ENCODE data around the gene DACT2. TPM values are rescaled to one million over a fixed set of nuclear protein-coding genes. Genes with fewer than 3 reads are reported as not detected.
"Not testable (repeated sequence)": the region's sequence is repeated elsewhere in the genome, so short reads cannot be mapped to it uniquely, and the experiment has no call there.

The DACT2 gene
- total RNA-seq, 1 experiment from 2014 or later = 21.1 TPM

DNA sequence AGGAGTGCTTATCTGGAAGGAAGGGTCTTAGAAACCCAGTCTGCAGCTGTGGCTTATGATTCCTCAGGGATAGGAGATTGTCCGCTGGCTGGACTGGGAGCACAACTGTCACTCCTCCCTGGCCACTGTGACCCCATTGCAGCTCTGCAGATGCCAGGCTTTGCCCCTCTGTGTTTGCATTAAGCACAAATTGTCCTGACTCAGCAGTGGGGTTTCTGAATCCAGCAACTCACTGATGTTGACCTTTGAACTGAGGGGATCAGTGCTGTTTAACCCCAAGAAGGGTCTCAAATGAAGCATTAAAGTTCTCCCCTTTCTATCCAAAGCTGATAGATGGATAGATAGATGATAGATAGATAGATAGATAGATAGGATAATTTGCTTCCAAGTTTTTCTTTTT, 29.5 kb downstream of the DACT2 start:
- Histone ChIP-seq H3K4me1 (no peaks in the 10 kb centered on the region), H3K36me3 (ENCODE audit: control insufficient read depth, insufficient read depth, low read length) (no peaks in the 10 kb centered on the region), H3K9me3 (no peaks in the 10 kb centered on the region), H3K27me3 (replicated peaks; ENCODE audit: control insufficient read depth, insufficient read depth, low read length) (no peaks in the 10 kb centered on the region), H3K4me3 (ENCODE audit: low read depth, low read length) (no peak overlapping the region)
- intact Hi-C loops (cut with micrococcal nuclease; ENCODE audit: unreplicated experiment) = no loop called here
- TF ChIP-seq, protein P1, sequence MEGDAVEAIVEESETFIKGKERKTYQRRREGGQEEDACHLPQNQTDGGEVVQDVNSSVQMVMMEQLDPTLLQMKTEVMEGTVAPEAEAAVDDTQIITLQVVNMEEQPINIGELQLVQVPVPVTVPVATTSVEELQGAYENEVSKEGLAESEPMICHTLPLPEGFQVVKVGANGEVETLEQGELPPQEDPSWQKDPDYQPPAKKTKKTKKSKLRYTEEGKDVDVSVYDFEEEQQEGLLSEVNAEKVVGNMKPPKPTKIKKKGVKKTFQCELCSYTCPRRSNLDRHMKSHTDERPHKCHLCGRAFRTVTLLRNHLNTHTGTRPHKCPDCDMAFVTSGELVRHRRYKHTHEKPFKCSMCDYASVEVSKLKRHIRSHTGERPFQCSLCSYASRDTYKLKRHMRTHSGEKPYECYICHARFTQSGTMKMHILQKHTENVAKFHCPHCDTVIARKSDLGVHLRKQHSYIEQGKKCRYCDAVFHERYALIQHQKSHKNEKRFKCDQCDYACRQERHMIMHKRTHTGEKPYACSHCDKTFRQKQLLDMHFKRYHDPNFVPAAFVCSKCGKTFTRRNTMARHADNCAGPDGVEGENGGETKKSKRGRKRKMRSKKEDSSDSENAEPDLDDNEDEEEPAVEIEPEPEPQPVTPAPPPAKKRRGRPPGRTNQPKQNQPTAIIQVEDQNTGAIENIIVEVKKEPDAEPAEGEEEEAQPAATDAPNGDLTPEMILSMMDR (IDR thresholded peaks at IDR 0.05; ENCODE audit: insufficient read depth in 1 of 2, low read depth in 1 of 2, low read length in 1 of 2, severe bottlenecking in 1 of 2, unreplicated experiment in 1 of 2) = no peak
- Mint-ChIP-seq H3K9me3 (ENCODE audit: unreplicated experiment) (no peaks in the 10 kb centered on the region), H3K4me1 (ENCODE audit: low read depth, unreplicated experiment) (no peaks in the 10 kb centered on the region), H3K27ac (ENCODE audit: unreplicated experiment) (no peak overlapping the region), H3K4me3 (ENCODE audit: unreplicated experiment) (no peak overlapping the region), H3K27me3 (ENCODE audit: insufficient read depth, unreplicated experiment) (no peaks in the 10 kb centered on the region), H3K36me3 (ENCODE audit: insufficient read depth, unreplicated experiment) (no peaks in the 10 kb centered on the region)
- BruUV-seq (replicated peaks) = no TSS peak
- POLR2A ChIA-PET = no interaction called here
- CTCF ChIA-PET = no interaction called here
- no peak for DNase-seq

DNA sequence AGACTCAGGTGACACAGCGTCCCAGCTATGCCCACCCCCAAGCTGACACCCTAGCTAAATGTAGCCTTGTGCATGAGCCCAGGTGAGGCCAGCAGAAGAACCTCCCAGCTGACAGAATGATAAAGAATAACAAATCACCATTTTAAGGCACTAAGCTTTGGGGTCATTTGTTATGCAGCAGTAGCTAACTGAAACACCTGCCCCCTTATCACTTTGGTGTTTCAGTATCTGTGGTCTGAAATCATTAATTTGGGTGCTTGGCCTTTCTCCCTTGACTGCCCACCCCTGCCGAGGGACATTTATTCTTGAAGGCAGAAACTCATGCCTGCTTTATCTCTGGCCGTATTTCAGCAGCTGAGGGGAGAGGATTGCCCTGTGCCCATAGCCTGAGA, 30.0 kb downstream of the DACT2 start:
- no peaks in the 10 kb centered on the region for H3K27me3 Mint-ChIP-seq (ENCODE audit: insufficient read depth, unreplicated experiment)
- H3K4me3 Mint-ChIP-seq (ENCODE audit: unreplicated experiment) = no peak overlapping the region
- Histone ChIP-seq H3K4me1 (no peaks in the 10 kb centered on the region), H3K9me3 (no peaks in the 10 kb centered on the region), H3K4me3 (ENCODE audit: low read depth, low read length) (no peak overlapping the region), H3K36me3 (ENCODE audit: control insufficient read depth, insufficient read depth, low read length) (no peaks in the 10 kb centered on the region), H3K27me3 (replicated peaks; ENCODE audit: control insufficient read depth, insufficient read depth, low read length) (no peaks in the 10 kb centered on the region)
- H3K9me3 Mint-ChIP-seq (ENCODE audit: unreplicated experiment) = no peaks in the 10 kb centered on the region
- H3K36me3 Mint-ChIP-seq (ENCODE audit: insufficient read depth, unreplicated experiment) = no peaks in the 10 kb centered on the region
- CTCF ChIA-PET = no interaction called here
- BruUV-seq (replicated peaks) = no TSS peak
- intact Hi-C loops (cut with micrococcal nuclease; ENCODE audit: unreplicated experiment) = no loop called here
- H3K27ac Mint-ChIP-seq (ENCODE audit: unreplicated experiment) = no peak overlapping the region
- POLR2A ChIA-PET = no interaction called here
- DNase-seq = no peak
- H3K4me1 Mint-ChIP-seq (ENCODE audit: low read depth, unreplicated experiment) = no peaks in the 10 kb centered on the region
- TF ChIP-seq, protein P1 (IDR thresholded peaks at IDR 0.05; ENCODE audit: insufficient read depth in 1 of 2, low read depth in 1 of 2, low read length in 1 of 2, severe bottlenecking in 1 of 2, unreplicated experiment in 1 of 2) = no peak

GRCh38 chr6:168288781-168289570, 30.6 kb downstream of the DACT2 start:
- Mint-ChIP-seq H3K27ac (ENCODE audit: unreplicated experiment) (no peak overlapping the region), H3K4me1 (ENCODE audit: low read depth, unreplicated experiment) (no peaks in the 10 kb centered on the region), H3K4me3 (ENCODE audit: unreplicated experiment) (no peak overlapping the region), H3K27me3 (ENCODE audit: insufficient read depth, unreplicated experiment) (no peaks in the 10 kb centered on the region), H3K36me3 (ENCODE audit: insufficient read depth, unreplicated experiment) (no peaks in the 10 kb centered on the region), H3K9me3 (ENCODE audit: unreplicated experiment) (no peaks in the 10 kb centered on the region)
- ChIA-PET CTCF (no interaction called here), POLR2A (no interaction called here)
- no peak overlapping the region for H3K4me3 ChIP-seq (ENCODE audit: low read depth, low read length)
- intact Hi-C loops (cut with micrococcal nuclease; ENCODE audit: unreplicated experiment) = no loop called here
- no peaks in the 10 kb centered on the region for H3K27me3 ChIP-seq (replicated peaks; ENCODE audit: control insufficient read depth, insufficient read depth, low read length)
- TF ChIP-seq, protein P1 (IDR thresholded peaks at IDR 0.05; ENCODE audit: insufficient read depth in 1 of 2, low read depth in 1 of 2, low read length in 1 of 2, severe bottlenecking in 1 of 2, unreplicated experiment in 1 of 2) = no peak
- no peaks in the 10 kb centered on the region for H3K36me3 ChIP-seq (ENCODE audit: control insufficient read depth, insufficient read depth, low read length)
- H3K4me1 ChIP-seq = no peaks in the 10 kb centered on the region
- H3K9me3 ChIP-seq = no peaks in the 10 kb centered on the region
- BruUV-seq (replicated peaks) = no TSS peak
- no peak for DNase-seq

DNA sequence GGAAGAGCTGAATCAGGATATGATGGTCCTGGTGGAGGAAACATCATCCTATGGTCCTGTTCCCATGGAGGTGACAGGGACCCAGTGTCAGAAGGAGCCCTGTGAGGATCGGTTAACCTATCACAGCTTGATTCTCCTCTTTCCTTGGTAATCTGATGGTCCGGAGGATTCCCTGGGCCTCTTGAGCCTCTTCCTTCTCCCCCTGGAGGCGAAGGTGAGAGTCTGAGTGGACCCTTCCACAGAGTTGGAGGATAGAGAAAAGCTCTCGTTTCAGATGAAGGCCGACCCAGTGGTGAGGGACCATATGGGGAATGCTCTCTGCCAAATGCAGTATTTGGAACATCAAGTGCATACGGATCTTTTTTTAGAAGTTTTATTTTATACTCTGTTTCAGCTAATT, 32.1 kb downstream of the DACT2 start:
- H3K36me3 Mint-ChIP-seq (ENCODE audit: insufficient read depth, unreplicated experiment); H3K27ac Mint-ChIP-seq (ENCODE audit: unreplicated experiment); H3K27me3 Mint-ChIP-seq (ENCODE audit: insufficient read depth, unreplicated experiment); intact Hi-C loops (cut with micrococcal nuclease; ENCODE audit: unreplicated experiment); H3K4me1 ChIP-seq; H3K4me3 Mint-ChIP-seq (ENCODE audit: unreplicated experiment); H3K9me3 Mint-ChIP-seq (ENCODE audit: unreplicated experiment); H3K27me3 ChIP-seq (replicated peaks; ENCODE audit: control insufficient read depth, insufficient read depth, low read length); POLR2A ChIA-PET; H3K36me3 ChIP-seq (ENCODE audit: control insufficient read depth, insufficient read depth, low read length); DNase-seq; H3K4me3 ChIP-seq (ENCODE audit: low read depth, low read length); CTCF ChIA-PET; BruUV-seq (replicated peaks); H3K9me3 ChIP-seq; H3K4me1 Mint-ChIP-seq (ENCODE audit: low read depth, unreplicated experiment): not testable (repeated sequence)

DNA sequence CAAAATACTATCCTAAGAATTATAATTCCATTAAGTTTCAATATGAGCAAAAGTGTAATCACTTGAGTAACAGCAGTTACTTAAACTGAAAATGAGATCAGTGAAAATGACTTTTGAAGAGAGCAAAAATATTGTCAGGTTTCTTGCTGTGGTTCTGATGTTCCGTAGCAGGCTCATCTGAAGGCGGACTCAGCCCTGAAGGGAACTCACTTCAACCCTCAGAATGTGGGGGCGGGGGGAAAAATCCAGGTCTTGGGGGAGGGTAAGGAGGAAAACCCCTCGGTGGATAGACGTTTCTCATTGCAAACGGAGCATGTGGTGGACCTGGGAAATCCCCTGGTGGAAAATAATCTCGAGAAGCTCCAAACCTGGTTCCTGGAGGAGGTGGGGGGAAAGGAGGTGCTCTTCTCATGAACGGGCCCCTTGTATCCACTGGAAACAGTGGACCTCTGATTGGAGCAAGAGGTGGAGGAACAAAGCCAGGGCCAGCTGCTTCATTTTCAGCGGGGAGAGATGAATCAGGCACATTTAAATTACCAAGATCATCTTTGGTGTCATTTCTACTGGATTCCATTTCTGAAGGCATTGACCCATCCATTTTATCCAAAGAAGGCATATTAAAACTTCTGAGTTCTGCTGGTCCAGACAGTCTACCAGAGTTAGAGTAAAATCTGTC, 32.7 kb downstream of the DACT2 start:
- intact Hi-C loops (cut with micrococcal nuclease; ENCODE audit: unreplicated experiment); H3K27me3 ChIP-seq (replicated peaks; ENCODE audit: control insufficient read depth, insufficient read depth, low read length); H3K36me3 Mint-ChIP-seq (ENCODE audit: insufficient read depth, unreplicated experiment); H3K4me3 Mint-ChIP-seq (ENCODE audit: unreplicated experiment); DNase-seq; BruUV-seq (replicated peaks); POLR2A ChIA-PET; H3K9me3 Mint-ChIP-seq (ENCODE audit: unreplicated experiment); H3K4me1 Mint-ChIP-seq (ENCODE audit: low read depth, unreplicated experiment); H3K9me3 ChIP-seq; CTCF ChIA-PET; H3K4me1 ChIP-seq; H3K36me3 ChIP-seq (ENCODE audit: control insufficient read depth, insufficient read depth, low read length); H3K27me3 Mint-ChIP-seq (ENCODE audit: insufficient read depth, unreplicated experiment); H3K4me3 ChIP-seq (ENCODE audit: low read depth, low read length); H3K27ac Mint-ChIP-seq (ENCODE audit: unreplicated experiment): not testable (repeated sequence)

All from Caco-2 (cell line).